ENCODE data around the gene ZBTB46.

ZBTB46 gene

GRCh38 chr20:63846888-63847236 is 15.8 kb upstream of the ZBTB46 start (continued):
- TF ChIP-seq, protein P1, sequence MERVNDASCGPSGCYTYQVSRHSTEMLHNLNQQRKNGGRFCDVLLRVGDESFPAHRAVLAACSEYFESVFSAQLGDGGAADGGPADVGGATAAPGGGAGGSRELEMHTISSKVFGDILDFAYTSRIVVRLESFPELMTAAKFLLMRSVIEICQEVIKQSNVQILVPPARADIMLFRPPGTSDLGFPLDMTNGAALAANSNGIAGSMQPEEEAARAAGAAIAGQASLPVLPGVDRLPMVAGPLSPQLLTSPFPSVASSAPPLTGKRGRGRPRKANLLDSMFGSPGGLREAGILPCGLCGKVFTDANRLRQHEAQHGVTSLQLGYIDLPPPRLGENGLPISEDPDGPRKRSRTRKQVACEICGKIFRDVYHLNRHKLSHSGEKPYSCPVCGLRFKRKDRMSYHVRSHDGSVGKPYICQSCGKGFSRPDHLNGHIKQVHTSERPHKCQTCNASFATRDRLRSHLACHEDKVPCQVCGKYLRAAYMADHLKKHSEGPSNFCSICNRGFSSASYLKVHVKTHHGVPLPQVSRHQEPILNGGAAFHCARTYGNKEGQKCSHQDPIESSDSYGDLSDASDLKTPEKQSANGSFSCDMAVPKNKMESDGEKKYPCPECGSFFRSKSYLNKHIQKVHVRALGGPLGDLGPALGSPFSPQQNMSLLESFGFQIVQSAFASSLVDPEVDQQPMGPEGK (tag by site-specific recombination; IDR thresholded peaks at IDR 0.05), result no peak
- TF ChIP-seq PRDM6 (tag by site-specific recombination; IDR thresholded peaks at IDR 0.05) (no peak), MEIS1 (CRISPR knock-in tag; IDR thresholded peaks at IDR 0.05; ENCODE audit: borderline replicate concordance) (no peak), ZNF555 (tag by site-specific recombination; conservative IDR thresholded peaks at IDR 0.05) (no peak), ZEB2 (tag by site-specific recombination; IDR thresholded peaks at IDR 0.05) (no peak), ZNF239 (tag by site-specific recombination; IDR thresholded peaks at IDR 0.05) (0 out of 2 replicates have a peak, but pooled peaks have one; percentile 10), ZNF521 (tag by site-specific recombination; IDR thresholded peaks at IDR 0.05) (no peak), KLF8 (tag by site-specific recombination; IDR thresholded peaks at IDR 0.05) (no peak)

DNA sequence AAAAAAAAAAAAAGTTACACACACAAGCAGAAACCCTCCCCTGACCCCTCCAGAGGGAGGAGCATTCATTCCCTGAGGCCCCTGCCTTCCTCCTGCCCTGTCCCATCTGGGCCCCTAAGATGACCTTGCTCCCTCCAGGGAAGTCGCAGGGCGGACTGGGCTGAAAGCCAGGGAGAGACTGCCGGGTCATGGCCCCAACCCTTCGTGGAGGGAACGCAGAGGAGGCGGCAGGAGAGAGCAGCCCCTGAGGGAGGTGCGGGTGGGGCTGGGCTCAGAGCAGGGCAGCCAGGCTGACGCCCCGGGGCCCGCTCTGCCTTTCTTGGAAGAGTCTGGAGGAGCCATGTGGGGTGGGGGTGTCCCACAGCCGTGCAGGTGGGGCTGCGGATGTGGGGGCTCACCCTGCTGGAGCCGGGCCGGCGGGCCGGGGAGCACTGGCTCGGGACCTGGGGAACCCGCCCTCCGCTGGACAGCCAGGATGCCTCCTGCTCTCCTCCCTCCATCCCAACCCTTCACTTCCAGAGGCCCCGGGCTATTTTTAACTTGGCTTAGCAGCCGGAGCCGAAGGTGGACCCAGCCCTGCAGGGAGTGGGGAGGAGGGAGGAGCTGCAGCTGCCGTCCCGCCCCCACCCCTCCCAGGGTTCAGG is 15.2 kb upstream of the ZBTB46 start:
- no peak overlapping the region for H3K27ac ChIP-seq (ENCODE audit: extremely low read depth, low read depth, low read length)
- CTCF ChIA-PET, result interaction anchor here (0.7 kb wide), 1 partner anchor 50 kb away, joined by 3 read pairs; no protein-coding TSS in a partner anchor
- H3K36me3 ChIP-seq (ENCODE audit: control insufficient read depth in 2 of 2, insufficient read depth in 1 of 2, low read length in 2 of 2), result no peaks in the 10 kb centered on the region
- H3K4me3 ChIP-seq (ENCODE audit: low read depth, low read length), result peak overlapping the region; percentile 9
- H3K9me3 ChIP-seq (ENCODE audit: control insufficient read depth, insufficient read depth, low read depth, low read length), result no peaks in the 10 kb centered on the region
- POLR2A ChIA-PET, result interaction anchor here (0.6 kb wide), 1 partner anchor 38 kb away, joined by 3 read pairs; no protein-coding TSS in a partner anchor
- no peaks in the 10 kb centered on the region for H3K4me1 ChIP-seq (ENCODE audit: control insufficient read depth, insufficient read depth, low read length)
- TF ChIP-seq, protein P2, sequence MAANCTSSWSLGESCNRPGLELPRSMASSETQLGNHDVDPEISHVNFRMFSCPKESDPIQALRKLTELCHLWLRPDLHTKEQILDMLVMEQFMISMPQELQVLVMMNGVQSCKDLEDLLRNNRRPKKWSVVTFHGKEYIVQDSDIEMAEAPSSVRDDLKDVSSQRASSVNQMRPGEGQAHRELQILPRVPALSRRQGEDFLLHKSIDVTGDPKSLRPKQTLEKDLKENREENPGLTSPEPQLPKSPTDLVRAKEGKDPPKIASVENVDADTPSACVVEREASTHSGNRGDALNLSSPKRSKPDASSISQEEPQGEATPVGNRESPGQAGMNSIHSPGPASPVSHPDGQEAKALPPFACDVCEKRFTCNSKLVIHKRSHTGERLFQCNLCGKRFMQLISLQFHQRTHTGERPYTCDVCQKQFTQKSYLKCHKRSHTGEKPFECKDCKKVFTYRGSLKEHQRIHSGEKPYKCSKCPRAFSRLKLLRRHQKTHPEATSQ (tag by site-specific recombination; IDR thresholded peaks at IDR 0.05), result no peak
- no peak for TF ChIP-seq ZNF362 (tag by site-specific recombination; IDR thresholded peaks at IDR 0.05)
- 0 out of 2 replicates have a peak, but pooled peaks have one; percentile 28 for TF ChIP-seq ZBTB17 (tag by site-specific recombination; IDR thresholded peaks at IDR 0.05)
- TF ChIP-seq ZBTB20 (tag by site-specific recombination; IDR thresholded peaks at IDR 0.05), result 0 out of 2 replicates have a peak, but pooled peaks have one; percentile 18
- TF ChIP-seq ZNF148 (tag by site-specific recombination; IDR thresholded peaks at IDR 0.05; ENCODE audit: borderline replicate concordance), result no peak
- TF ChIP-seq ZNF350 (tag by site-specific recombination; IDR thresholded peaks at IDR 0.05), result no peak
- TF ChIP-seq ZBTB8A (tag by site-specific recombination; IDR thresholded peaks at IDR 0.05), result peak; percentile 79
- no peak for TF ChIP-seq BCL11B (tag by site-specific recombination; IDR thresholded peaks at IDR 0.05; ENCODE audit: low read depth)
- TF ChIP-seq ZNF610 (tag by site-specific recombination; IDR thresholded peaks at IDR 0.05; ENCODE audit: borderline replicate concordance), result no peak
- TF ChIP-seq ZNF184 (tag by site-specific recombination; IDR thresholded peaks at IDR 0.05), result no peak
- no peak for TF ChIP-seq ZNF768 (tag by site-specific recombination; IDR thresholded peaks at IDR 0.05)
- TF ChIP-seq ZNF221 (tag by site-specific recombination; IDR thresholded peaks at IDR 0.05; ENCODE audit: borderline replicate concordance), result no peak
- peak; percentile 44; the same call in 1 of the 2 replicates for TF ChIP-seq IKZF3 (tag by site-specific recombination; IDR thresholded peaks at IDR 0.05)
- peak; percentile 82 for TF ChIP-seq GLIS2 (tag by site-specific recombination; IDR thresholded peaks at IDR 0.05)
- peak; percentile 80 for TF ChIP-seq ZNF398 (tag by site-specific recombination; IDR thresholded peaks at IDR 0.05)
- TF ChIP-seq FEZF1 (tag by site-specific recombination; IDR thresholded peaks at IDR 0.05), result 0 out of 2 replicates have a peak, but pooled peaks have one; percentile 20
